NCI-H1092 treated with DMSO at 0.1 percent for 48 hours (cell line): Measurements from ENCODE around the gene ATP10A.
"Not testable (repeated sequence)": the region's sequence is repeated elsewhere in the genome, so short reads cannot be mapped to it uniquely, and the experiment has no call there.

Experiments
- DNase-seq: peaks from one replicate; lab custom pipeline; 2025; lab: John Stamatoyannopoulos, UW

ATP10A gene

GRCh38 chr15:25792128-25792527 lies 71.0 kb downstream of the ATP10A start:
- DNase-seq, result no peak

GRCh38 chr15:25790000-25790660 lies 73.0 kb downstream of the ATP10A start:
- DNase-seq, result no peak

DNA sequence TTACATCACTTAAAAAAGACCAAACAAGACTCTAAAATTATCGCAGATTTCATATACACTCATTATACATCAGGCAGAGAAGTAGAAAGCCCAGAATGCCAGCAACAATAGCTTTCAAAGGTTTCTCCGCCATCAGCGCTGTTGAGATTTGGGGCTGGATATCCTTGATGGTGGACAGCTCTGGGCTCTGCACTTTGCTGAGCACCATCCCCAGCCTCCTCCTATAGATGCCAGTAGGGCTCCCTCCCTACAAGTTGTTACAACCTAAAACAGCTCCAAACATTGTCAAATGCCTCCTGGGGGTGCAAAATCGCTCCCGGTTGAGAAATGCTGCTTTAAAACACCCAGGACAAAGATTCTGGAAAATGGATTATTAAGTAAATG lies 73.5 kb downstream of the ATP10A start:
- DNase-seq, result no peak

DNA sequence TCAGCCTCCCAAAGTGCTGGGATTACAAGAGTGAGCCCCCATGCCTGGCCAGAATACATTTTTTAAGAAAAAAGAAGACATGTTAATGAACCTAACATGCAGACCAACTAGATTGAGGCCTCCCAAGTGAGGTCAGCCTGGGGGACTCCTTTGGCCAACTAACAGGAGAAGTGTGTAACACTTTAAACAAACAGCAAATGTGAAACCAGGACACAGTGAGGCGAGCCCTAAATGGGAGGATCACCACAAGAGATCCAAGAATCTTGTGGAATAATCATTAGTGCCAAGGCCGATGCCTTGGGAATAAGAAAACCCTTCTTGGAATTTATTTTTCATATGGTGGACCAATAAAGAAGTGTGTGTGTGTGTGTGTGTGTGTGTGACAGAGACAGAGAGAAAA lies 73.9 kb downstream of the ATP10A start:
- no peak for DNase-seq

- DNase-seq, result no peak
These were observed 75.1 kb downstream of the ATP10A start for GRCh38 chr15:25787855-25788520.

DNA sequence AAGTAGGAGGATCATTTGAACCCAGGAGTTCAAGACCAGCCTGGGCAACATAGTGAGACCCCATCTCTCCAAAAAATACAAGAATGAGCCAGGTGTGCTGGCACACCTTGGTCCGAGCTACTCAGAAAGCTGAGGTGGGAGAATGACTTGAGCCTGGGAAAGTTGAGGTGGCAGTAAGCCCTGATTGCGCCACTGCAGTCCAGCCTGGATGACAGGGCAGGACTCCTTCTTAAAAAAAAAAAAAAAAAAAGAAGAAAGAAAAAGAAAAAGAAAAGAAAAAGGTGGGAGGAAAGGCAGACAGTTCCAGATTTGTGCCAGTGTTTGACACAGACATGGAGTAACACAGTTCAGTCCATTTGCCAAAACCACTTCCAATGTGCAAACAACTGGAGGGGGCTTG lies 75.7 kb downstream of the ATP10A start:
- no peak for DNase-seq

GRCh38 chr15:25786040-25786439 lies 77.1 kb downstream of the ATP10A start:
- DNase-seq, result no peak

DNA sequence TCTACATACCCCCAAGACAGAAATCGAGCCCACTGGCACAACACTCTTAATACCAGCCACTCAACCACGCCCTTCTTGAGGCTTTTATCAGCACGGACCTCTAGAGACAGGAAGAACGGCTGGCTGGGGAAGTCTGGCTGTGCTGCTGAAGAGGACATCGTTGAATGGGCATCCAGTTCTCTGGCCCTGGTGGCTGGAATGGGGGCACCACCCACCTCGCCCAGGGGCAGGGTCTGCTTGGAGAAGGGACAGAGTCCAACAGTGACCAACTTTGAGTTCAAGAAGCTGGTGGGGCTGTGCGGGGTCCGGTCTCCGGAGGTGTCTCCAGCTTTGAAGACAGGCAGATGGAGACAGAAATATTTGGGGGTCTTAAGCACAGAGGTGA lies 77.5 kb downstream of the ATP10A start:
- DNase-seq, result no peak

GRCh38 chr15:25784876-25785640 lies 78.1 kb downstream of the ATP10A start:
- DNase-seq, result no peak

GRCh38 chr15:25783607-25784540 lies 79.3 kb downstream of the ATP10A start:
- DNase-seq, result no peak

DNA sequence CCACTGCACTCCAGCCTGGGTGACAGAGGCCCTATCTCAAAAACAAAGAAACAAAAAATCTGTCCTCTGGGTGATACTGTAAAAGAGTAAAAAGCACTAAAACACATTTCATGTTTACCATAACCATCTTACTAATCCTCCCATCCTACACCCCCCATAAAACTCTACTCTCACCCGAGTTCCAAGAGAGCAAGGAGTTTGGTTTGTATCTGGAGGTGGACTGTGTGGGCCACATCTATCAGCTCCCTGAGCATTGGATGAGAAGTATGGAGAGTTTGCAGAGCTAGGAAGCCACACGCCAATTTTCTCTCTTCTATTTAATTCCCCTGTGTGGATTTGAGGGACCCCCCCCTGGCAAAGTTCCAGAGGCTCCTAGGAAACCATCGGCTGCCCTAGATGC lies 80.0 kb downstream of the ATP10A start:
- DNase-seq, result no peak

DNA sequence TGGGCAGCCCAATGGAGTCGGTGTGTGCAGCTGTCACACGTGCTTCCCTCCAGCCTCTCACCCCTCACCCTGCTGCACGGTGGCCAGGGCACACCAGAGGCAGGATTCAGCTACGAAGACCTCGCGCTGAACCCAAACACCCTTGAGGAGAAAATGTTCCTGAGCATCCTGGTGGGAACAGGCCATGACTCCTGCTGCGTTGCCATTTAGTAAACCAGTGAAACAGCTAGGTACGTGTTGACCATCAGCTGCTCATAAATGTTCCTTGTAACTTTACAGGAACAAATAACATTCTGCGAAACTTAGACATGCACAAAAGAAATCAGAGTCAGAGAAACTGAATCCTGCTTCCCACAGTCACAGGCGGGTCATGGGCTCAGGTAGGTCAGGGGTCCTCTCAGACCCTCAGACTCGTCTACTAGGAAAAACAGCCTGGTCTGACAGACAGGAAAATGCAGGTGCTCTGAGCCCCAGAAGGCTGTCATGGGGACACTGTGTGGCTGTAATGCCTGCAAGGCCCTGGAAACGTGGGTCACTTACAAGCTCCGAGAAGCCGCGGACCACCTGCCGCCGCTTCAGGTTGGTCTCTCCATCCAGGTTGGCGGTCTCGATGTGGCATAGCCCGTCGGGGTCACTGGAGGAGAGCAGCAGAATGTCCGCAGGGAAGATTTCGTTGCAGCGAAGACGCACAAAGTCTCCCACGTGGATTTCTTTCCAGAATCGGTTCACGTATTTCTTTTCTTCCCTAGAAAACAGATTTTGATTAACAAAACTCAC lies 82.5 kb downstream of the ATP10A start:
- no peak for DNase-seq

DNA sequence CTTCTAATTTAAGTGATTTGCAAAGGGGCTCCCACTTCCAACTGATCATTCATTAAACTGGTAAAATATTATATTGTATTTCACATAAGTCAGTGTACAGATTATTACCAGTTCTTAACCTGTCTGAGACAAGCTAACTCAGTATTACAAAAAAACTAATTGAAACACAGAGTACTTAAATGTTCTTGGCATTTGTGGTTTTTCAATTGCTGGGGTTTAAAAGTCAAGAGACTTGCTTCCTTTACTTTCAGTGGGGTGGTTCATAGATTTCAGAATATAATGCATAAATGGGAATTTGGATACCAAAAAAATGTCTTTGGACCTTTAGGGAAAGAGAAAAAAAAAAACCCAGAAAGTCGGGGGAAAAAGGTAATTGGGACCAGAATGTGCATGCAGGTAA lies 85.0 kb downstream of the ATP10A start:
- DNase-seq, result no peak

GRCh38 chr15:25777037-25777436 lies 86.1 kb downstream of the ATP10A start:
- DNase-seq, result no peak

DNA sequence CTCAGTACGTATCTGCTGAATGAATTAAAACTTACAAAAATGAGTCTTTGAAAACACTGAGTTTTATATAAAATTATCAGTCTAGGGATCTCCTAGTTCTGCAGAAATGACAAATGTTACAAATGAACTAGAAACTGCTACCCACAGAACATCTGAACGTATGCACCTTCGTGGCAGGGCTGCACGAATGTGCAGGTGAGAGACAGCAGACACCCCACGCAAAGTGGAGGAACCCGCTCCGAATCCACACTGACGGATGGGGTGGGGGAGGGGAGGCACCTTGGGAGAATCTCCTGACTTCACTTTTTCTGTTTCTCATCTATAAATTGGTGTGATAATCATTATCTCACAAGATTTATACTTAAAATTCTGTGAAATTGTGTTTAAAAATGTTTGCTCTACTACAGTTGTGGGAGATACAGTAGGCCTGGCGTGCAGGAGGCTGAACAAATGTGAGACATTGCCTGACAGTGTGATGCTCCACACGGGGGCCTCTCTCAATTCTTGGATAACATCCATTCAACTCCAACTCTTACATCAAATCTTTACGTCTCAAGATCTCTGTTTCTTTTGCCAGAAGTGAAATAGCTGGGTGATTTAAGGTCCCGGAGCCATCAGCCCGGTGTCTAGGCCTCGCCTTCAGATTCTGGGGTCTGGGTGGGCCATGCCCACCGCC lies 86.9 kb downstream of the ATP10A start:
- DNase-seq, result no peak

GRCh38 chr15:25775317-25775912 lies 87.7 kb downstream of the ATP10A start:
- no peak for DNase-seq

- no peak for DNase-seq
These were observed 88.3 kb downstream of the ATP10A start for GRCh38 chr15:25774871-25775270.

DNA sequence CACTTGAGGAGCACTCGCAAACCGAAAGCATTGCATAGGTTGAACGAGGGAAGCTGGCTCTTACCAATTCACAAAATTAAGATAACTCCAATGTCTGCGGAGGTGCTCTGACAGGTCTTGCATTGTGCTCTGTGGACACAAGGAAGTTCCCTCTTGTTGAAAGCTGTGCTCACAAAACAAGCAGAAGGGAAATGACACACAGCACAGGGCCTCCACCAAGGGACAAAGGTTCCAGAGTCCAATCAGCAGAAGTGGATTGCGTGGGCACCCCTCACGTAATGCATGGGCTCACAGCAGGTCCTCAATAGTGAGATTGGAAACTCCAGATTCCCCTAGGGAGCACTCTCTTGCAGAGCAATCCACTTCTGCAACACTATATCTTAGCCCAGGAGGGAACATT lies 89.9 kb downstream of the ATP10A start:
- DNase-seq, result no peak

DNA sequence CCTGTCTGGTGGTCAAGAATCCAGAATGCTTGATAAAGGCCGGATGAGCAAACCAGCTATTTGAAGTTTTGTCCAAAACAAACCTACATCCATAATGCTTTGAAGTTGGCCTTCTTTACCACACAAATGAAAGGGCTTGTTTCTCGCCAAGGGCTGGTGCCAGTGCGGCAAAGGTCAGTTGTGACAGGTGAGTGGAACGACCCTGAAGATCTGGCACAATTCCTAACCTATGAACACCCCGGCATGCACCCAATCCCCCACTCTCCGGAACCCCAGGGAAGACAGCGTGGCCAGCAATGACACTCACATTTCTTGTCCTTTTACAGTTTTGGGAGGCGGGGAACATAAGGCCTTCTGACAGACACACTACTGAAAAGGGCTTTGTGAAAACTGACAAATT lies 90.6 kb downstream of the ATP10A start:
- no peak for DNase-seq

GRCh38 chr15:25771736-25772135 lies 91.4 kb downstream of the ATP10A start:
- not testable (repeated sequence) for DNase-seq
